ENCODE data around the gene TAS2R46.
"Not testable (repeated sequence)": the region's sequence is repeated elsewhere in the genome, so short reads cannot be mapped to it uniquely, and the experiment has no call there.

TAS2R46 gene

GRCh38 chr12:11105546-11105945 lies 43.5 kb upstream of the TAS2R46 start:
- TF ChIP-seq CTCF (IDR thresholded peaks at IDR 0.05; ENCODE audit: low read depth, low read length) (no peak), EZH2phosphoT487 (IDR thresholded peaks at IDR 0.05; ENCODE audit: low read depth) (no peak)
- peaks cover 4% of the 10 kb centered on the region for H3K36me3 ChIP-seq (replicated peaks; ENCODE audit: low read depth, low read length)
- H3K4me2 ChIP-seq (ENCODE audit: low read length), result no peak overlapping the region
- 0 out of 2 replicates have a peak, but pooled peaks cover 3% of the 10 kb centered on the region for H4K20me1 ChIP-seq (ENCODE audit: insufficient read depth, low read length)
- no peaks in the 10 kb centered on the region for H3K9me3 ChIP-seq (ENCODE audit: insufficient read depth, low read length)
- H3K9ac ChIP-seq (ENCODE audit: low read length), result no peak overlapping the region
- no peaks in the 10 kb centered on the region for H3K4me1 ChIP-seq (ENCODE audit: low read length)
- H2AFZ ChIP-seq (ENCODE audit: low read depth, low read length), result no peak overlapping the region
- H3K4me3 ChIP-seq (ENCODE audit: low read length), result no peak overlapping the region
- H3K27me3 ChIP-seq (ENCODE audit: low read depth, low read length), result no peaks in the 10 kb centered on the region
- H3K27ac ChIP-seq (ENCODE audit: low read length), result no peak overlapping the region
- H3K79me2 ChIP-seq (ENCODE audit: low read length), result peaks cover 38% of the 10 kb centered on the region

- H3K4me3 ChIP-seq (ENCODE audit: low read length); H3K4me2 ChIP-seq (ENCODE audit: low read length); H3K36me3 ChIP-seq (replicated peaks; ENCODE audit: low read depth, low read length); H3K9me3 ChIP-seq (ENCODE audit: insufficient read depth, low read length); H3K27me3 ChIP-seq (ENCODE audit: low read depth, low read length); H2AFZ ChIP-seq (ENCODE audit: low read depth, low read length); H3K9ac ChIP-seq (ENCODE audit: low read length); H3K4me1 ChIP-seq (ENCODE audit: low read length); H3K79me2 ChIP-seq (ENCODE audit: low read length); H3K27ac ChIP-seq (ENCODE audit: low read length); H4K20me1 ChIP-seq (ENCODE audit: insufficient read depth, low read length): not testable (repeated sequence)
Measured at GRCh38 chr12:11094910-11095309, 32.8 kb upstream of the TAS2R46 start.

- Histone ChIP-seq H3K9ac (ENCODE audit: low read length) (no peak within 1 kb of the TSS), H3K9me3 (ENCODE audit: insufficient read depth, low read length) (no peaks in the 10 kb centered on the region), H4K20me1 (ENCODE audit: insufficient read depth, low read length) (no peaks in the 10 kb centered on the region), H3K4me1 (ENCODE audit: low read length) (no peaks in the 10 kb centered on the region), H3K4me2 (ENCODE audit: low read length) (no peak within 1 kb of the TSS), H2AFZ (ENCODE audit: low read depth, low read length) (no peak within 1 kb of the TSS), H3K79me2 (ENCODE audit: low read length) (no peaks in the 10 kb centered on the region), H3K4me3 (ENCODE audit: low read length) (no peak within 1 kb of the TSS), H3K27ac (ENCODE audit: low read length) (no peak within 1 kb of the TSS), H3K36me3 (replicated peaks; ENCODE audit: low read depth, low read length) (no peaks in the 10 kb centered on the region), H3K27me3 (ENCODE audit: low read depth, low read length) (no peaks in the 10 kb centered on the region)
- TF ChIP-seq CTCF (IDR thresholded peaks at IDR 0.05; ENCODE audit: low read depth, low read length), result no peak
- no peak for TF ChIP-seq EZH2phosphoT487 (IDR thresholded peaks at IDR 0.05; ENCODE audit: low read depth)
Measured at GRCh38 chr12:11092128-11092527, 30.0 kb upstream of the TAS2R46 start, which contains the start of gene TAS2R43. TAS2R43 (minus strand) TSS chr12:11092313; CDS start chr12:11092229, 84 bp downstream.

- H3K27ac ChIP-seq (ENCODE audit: low read length), result no peak overlapping the region
- H3K4me3 ChIP-seq (ENCODE audit: low read length), result no peak overlapping the region
- H3K9me3 ChIP-seq (ENCODE audit: insufficient read depth, low read length), result no peaks in the 10 kb centered on the region
- H3K4me1 ChIP-seq (ENCODE audit: low read length), result no peaks in the 10 kb centered on the region
- H3K36me3 ChIP-seq (replicated peaks; ENCODE audit: low read depth, low read length), result no peaks in the 10 kb centered on the region
- no peak overlapping the region for H3K9ac ChIP-seq (ENCODE audit: low read length)
- no peaks in the 10 kb centered on the region for H3K79me2 ChIP-seq (ENCODE audit: low read length)
- no peak overlapping the region for H2AFZ ChIP-seq (ENCODE audit: low read depth, low read length)
- no peak for TF ChIP-seq EZH2phosphoT487 (IDR thresholded peaks at IDR 0.05; ENCODE audit: low read depth)
- no peak for TF ChIP-seq CTCF (IDR thresholded peaks at IDR 0.05; ENCODE audit: low read depth, low read length)
- H4K20me1 ChIP-seq (ENCODE audit: insufficient read depth, low read length), result no peaks in the 10 kb centered on the region
- no peak overlapping the region for H3K4me2 ChIP-seq (ENCODE audit: low read length)
- no peaks in the 10 kb centered on the region for H3K27me3 ChIP-seq (ENCODE audit: low read depth, low read length)
Measured at GRCh38 chr12:11089246-11089645, 27.2 kb upstream of the TAS2R46 start.

GRCh38 chr12:11085419-11085818 lies 23.3 kb upstream of the TAS2R46 start:
- no peaks in the 10 kb centered on the region for H3K79me2 ChIP-seq (ENCODE audit: low read length)
- H3K9ac ChIP-seq (ENCODE audit: low read length), result no peak overlapping the region
- H4K20me1 ChIP-seq (ENCODE audit: insufficient read depth, low read length), result no peaks in the 10 kb centered on the region
- no peak overlapping the region for H2AFZ ChIP-seq (ENCODE audit: low read depth, low read length)
- H3K4me1 ChIP-seq (ENCODE audit: low read length), result no peaks in the 10 kb centered on the region
- H3K4me3 ChIP-seq (ENCODE audit: low read length), result no peak overlapping the region
- H3K27ac ChIP-seq (ENCODE audit: low read length), result no peak overlapping the region
- no peak overlapping the region for H3K4me2 ChIP-seq (ENCODE audit: low read length)
- TF ChIP-seq CTCF (IDR thresholded peaks at IDR 0.05; ENCODE audit: low read depth, low read length) (no peak), EZH2phosphoT487 (IDR thresholded peaks at IDR 0.05; ENCODE audit: low read depth) (no peak)
- H3K9me3 ChIP-seq (ENCODE audit: insufficient read depth, low read length), result no peaks in the 10 kb centered on the region
- no peaks in the 10 kb centered on the region for H3K27me3 ChIP-seq (ENCODE audit: low read depth, low read length)
- no peaks in the 10 kb centered on the region for H3K36me3 ChIP-seq (replicated peaks; ENCODE audit: low read depth, low read length)
